HT1080 (cell line): ENCODE measurements around the gene NFKBIL1. TPM values are rescaled to one million over a fixed set of nuclear protein-coding genes. Genes with fewer than 3 reads are reported as not detected.

ENCODE experiments used
- DNase-seq: peaks from one replicate; pipeline ENCODE4 v3.0.0-alpha.2; 2015; ENCODE audit warnings: low read depth
- total RNA-seq: library from RNA; depleted of rRNA; stranded (reverse); fragments of >200 nt; shearing (Covaris generic); gene quantifications from 2 replicates; pipeline ENCODE4 v1.2.3, GENCODE V29; 2014

The NFKBIL1 gene
- total RNA-seq, 1 experiment from 2014 or later, result 21.9 TPM

- peak; percentile 95 for DNase-seq
Measured at GRCh38 chr6:31559958-31560696, 12.7 kb downstream of the NFKBIL1 start.

DNA sequence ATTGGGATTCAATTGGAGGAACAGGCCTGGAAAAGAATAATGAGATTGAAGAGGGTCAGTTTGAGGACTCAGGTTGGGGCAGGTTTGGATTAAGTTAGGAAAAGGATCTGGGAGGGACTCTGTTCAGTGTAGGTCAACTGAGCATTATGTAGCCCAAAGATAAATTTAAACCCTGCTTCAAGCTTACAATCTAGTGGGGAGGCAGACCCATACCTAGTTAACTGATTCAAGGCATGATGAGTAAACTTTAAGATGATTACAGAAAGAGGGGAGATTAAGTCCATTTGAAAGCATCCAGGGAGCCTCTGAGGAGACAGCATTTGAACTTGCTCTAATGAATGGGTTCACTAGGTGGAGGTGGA, 13.3 kb downstream of the NFKBIL1 start:
- no peak for DNase-seq

DNA sequence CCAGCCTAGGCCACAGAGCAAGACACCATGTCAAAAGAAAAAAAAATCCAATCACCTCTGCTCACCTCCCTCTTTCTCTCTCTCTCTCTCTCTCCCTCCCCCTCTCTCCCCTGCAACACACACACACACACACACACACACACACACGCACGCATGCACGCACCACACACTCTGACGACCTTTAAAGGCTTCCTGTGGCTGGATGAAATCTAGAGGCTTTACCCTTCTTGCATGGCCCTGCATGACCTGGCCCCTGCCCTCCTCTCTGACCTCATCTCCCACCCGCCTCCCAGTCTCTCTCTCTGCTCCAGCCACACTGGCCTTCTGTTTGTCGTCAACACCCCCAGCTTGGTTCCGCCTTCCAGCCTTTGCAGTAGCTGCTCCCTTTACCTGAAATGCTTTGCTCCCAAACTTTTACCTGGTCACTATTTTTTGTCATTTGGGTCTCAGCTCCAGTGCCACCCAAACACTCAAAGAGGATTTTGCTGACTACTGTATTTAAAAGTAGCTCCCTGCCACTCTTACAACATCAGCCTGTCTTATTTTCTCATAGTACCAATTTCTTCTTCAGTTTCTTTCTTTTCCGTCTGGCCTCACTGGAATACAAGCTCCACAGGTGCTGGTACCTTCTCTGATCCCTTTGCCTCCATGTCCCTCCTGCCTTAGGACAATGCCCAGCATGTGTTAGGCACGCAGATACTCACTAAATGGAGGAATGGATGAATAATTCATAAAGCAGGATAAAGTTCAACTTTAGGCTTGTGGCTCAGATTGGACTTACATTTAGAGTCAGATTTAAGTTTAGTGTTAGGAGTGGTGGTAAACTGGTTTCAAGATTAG, 20.3 kb downstream of the NFKBIL1 start:
- no peak for DNase-seq

DNA sequence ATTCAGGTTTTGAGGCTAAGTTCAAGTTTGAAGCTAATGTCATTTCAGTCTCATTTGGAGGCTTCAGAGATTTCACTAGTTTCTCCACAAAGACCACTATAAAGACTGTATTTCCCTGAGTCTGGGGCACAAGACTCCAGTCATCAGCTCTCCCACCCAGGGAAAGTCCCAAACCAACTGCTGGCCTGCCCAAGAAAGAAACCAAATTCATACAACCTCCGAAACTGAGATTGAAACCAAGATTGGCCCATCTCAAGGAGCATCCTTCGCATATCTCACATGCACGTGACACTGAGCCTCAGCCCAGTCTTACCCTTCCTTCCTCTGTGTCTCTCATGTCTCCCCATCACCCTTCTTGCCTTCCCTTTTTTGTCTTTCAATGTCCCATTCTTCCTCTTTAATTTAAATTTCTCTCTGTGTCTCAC, 21.1 kb downstream of the NFKBIL1 start:
- DNase-seq, result no peak

- DNase-seq, result no peak
Measured at GRCh38 chr6:31569861-31570536, 22.6 kb downstream of the NFKBIL1 start.

GRCh38 chr6:31572041-31572911, 24.9 kb downstream of the NFKBIL1 start, which contains the start of gene LTA:
TSS of gene LTA (plus strand) at chr6:31572289. CDS start at chr6:31572743, 454 bp downstream.
- DNase-seq, result no peak

DNA sequence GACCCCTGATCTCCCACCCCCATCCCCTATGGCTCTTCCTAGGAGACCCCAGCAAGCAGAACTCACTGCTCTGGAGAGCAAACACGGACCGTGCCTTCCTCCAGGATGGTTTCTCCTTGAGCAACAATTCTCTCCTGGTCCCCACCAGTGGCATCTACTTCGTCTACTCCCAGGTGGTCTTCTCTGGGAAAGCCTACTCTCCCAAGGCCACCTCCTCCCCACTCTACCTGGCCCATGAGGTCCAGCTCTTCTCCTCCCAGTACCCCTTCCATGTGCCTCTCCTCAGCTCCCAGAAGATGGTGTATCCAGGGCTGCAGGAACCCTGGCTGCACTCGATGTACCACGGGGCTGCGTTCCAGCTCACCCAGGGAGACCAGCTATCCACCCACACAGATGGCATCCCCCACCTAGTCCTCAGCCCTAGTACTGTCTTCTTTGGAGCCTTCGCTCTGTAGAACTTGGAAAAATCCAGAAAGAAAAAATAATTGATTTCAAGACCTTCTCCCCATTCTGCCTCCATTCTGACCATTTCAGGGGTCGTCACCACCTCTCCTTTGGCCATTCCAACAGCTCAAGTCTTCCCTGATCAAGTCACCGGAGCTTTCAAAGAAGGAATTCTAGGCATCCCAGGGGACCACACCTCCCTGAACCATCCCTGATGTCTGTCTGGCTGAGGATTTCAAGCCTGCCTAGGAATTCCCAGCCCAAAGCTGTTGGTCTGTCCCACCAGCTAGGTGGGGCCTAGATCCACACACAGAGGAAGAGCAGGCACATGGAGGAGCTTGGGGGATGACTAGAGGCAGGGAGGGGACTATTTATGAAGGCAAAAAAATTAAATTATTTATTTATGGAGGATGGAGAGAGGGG, 26.1 kb downstream of the NFKBIL1 start:
- DNase-seq, result no peak

DNA sequence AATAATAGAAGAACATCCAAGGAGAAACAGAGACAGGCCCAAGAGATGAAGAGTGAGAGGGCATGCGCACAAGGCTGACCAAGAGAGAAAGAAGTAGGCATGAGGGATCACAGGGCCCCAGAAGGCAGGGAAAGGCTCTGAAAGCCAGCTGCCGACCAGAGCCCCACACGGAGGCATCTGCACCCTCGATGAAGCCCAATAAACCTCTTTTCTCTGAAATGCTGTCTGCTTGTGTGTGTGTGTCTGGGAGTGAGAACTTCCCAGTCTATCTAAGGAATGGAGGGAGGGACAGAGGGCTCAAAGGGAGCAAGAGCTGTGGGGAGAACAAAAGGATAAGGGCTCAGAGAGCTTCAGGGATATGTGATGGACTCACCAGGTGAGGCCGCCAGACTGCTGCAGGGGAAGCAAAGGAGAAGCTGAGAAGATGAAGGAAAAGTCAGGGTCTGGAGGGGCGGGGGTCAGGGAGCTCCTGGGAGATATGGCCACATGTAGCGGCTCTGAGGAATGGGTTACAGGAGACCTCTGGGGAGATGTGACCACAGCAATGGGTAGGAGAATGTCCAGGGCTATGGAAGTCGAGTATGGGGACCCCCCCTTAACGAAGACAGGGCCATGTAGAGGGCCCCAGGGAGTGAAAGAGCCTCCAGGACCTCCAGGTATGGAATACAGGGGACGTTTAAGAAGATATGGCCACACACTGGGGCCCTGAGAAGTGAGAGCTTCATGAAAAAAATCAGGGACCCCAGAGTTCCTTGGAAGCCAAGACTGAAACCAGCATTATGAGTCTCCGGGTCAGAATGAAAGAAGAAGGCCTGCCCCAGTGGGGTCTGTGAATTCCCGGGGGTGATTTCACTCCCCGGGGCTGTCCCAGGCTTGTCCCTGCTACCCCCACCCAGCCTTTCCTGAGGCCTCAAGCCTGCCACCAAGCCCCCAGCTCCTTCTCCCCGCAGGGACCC, 27.0 kb downstream of the NFKBIL1 start:
- DNase-seq, result no peak

- no peak for DNase-seq
Measured at GRCh38 chr6:31575335-31575901, 28.0 kb downstream of the NFKBIL1 start, which contains the start of gene TNF. TSS of gene TNF (plus strand) at chr6:31575565. CDS start at chr6:31575742, 177 bp downstream.

GRCh38 chr6:31575952-31576685, 28.7 kb downstream of the NFKBIL1 start:
- no peak for DNase-seq

DNA sequence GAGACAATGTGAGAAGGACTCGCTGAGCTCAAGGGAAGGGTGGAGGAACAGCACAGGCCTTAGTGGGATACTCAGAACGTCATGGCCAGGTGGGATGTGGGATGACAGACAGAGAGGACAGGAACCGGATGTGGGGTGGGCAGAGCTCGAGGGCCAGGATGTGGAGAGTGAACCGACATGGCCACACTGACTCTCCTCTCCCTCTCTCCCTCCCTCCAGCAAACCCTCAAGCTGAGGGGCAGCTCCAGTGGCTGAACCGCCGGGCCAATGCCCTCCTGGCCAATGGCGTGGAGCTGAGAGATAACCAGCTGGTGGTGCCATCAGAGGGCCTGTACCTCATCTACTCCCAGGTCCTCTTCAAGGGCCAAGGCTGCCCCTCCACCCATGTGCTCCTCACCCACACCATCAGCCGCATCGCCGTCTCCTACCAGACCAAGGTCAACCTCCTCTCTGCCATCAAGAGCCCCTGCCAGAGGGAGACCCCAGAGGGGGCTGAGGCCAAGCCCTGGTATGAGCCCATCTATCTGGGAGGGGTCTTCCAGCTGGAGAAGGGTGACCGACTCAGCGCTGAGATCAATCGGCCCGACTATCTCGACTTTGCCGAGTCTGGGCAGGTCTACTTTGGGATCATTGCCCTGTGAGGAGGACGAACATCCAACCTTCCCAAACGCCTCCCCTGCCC, 29.6 kb downstream of the NFKBIL1 start:
- DNase-seq, result peak; percentile 29

GRCh38 chr6:31577579-31577966, 30.2 kb downstream of the NFKBIL1 start:
- no peak for DNase-seq

DNA sequence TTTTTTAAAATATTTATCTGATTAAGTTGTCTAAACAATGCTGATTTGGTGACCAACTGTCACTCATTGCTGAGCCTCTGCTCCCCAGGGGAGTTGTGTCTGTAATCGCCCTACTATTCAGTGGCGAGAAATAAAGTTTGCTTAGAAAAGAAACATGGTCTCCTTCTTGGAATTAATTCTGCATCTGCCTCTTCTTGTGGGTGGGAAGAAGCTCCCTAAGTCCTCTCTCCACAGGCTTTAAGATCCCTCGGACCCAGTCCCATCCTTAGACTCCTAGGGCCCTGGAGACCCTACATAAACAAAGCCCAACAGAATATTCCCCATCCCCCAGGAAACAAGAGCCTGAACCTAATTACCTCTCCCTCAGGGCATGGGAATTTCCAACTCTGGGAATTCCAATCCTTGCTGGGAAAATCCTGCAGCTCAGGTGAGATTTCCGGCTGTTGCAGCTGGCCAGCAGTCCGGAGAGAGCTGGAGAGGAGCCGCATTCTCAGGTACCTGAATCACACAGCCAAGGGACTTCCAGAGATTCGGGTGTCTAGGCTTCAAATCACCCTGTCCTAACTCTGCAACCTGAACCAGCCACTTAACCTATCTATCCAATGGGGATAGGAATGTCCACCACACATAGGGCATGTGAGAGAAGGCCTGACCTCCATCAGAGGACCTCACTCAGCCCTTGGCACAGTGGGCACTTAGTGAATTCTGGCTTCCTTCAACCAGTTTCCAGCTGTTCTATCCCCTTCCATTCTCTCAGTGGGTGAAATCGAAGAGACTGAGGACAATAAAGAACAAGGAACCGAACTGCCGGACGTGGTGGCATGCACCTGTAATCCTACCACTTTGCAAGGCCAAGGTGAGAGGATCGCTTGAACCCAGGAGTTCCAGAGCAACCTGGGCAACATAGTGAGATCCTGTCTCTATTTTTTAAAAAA, 31.0 kb downstream of the NFKBIL1 start:
- DNase-seq, result no peak

GRCh38 chr6:31579119-31579505, 31.7 kb downstream of the NFKBIL1 start:
- no peak for DNase-seq

- no peak for DNase-seq
Measured at GRCh38 chr6:31579546-31580437, 32.4 kb downstream of the NFKBIL1 start.
